GM23338 (cell line): ENCODE data around the gene ZMYM5. TPM values are rescaled to one million over a fixed set of nuclear protein-coding genes. Genes with fewer than 3 reads are reported as not detected.

Source experiments
- ATAC-seq: fragments of 200-7000 bp; cut with Tn5 transposase; 3 replicates; pipeline ENCODE4 v1.9.1; 2020
- DNase-seq: peaks from one replicate; pipeline ENCODE4 v3.0.0-alpha.2; 2015; ENCODE audit warnings: low spot score
- H2AFZ ChIP-seq: fragments of 200-600 bp; sonication (generic); 2 replicates; pipeline ENCODE4 v1.8.0; 2016; ENCODE audit warnings: antibody characterized with exemption, mild to moderate bottlenecking, moderate library complexity
- H3F3A ChIP-seq: fragments of 200-600 bp; sonication (generic); replicated peaks from 2 replicates; pipeline ENCODE4 v1.8.0; 2017; ENCODE audit warnings: antibody characterized with exemption, mixed run types, low read depth
- H3K27ac ChIP-seq: fragments of 200-600 bp; sonication (generic); 2 replicates; pipeline ENCODE4 v1.6.1; 2016; ENCODE audit warnings: low read depth
- H3K27me3 ChIP-seq: fragments of 200-600 bp; sonication (generic); 2 replicates; pipeline ENCODE4 v1.8.0; 2016; ENCODE audit warnings: mild to moderate bottlenecking, mixed run types, moderate library complexity; ENCODE audit not compliant: insufficient read depth
- H3K36me3 ChIP-seq: fragments of 200-600 bp; sonication (generic); 2 replicates; pipeline ENCODE4 v1.8.0; 2016; ENCODE audit warnings: mild to moderate bottlenecking; ENCODE audit not compliant: insufficient read depth
- H3K4me1 ChIP-seq: fragments of 200-600 bp; sonication (generic); 2 replicates; pipeline ENCODE4 v1.8.0; 2016; ENCODE audit warnings: mild to moderate bottlenecking, moderate library complexity; ENCODE audit not compliant: insufficient read depth
- H3K4me2 ChIP-seq: fragments of 200-600 bp; sonication (generic); 2 replicates; pipeline ENCODE4 v1.7.1; 2017; ENCODE audit warnings: mixed run types
- H3K4me3 ChIP-seq: fragments of 200-600 bp; sonication (generic); 2 replicates; pipeline ENCODE4 v1.6.1; 2016; ENCODE audit warnings: mixed run types
- H3K79me2 ChIP-seq: fragments of 200-600 bp; sonication (generic); replicated peaks from 2 replicates; pipeline ENCODE4 v1.8.0; 2017; ENCODE audit warnings: mild to moderate bottlenecking; ENCODE audit not compliant: insufficient read depth
- H3K9me2 ChIP-seq: fragments of 200-600 bp; sonication (generic); 2 replicates; pipeline ENCODE4 v1.8.0; 2017; ENCODE audit not compliant: insufficient read depth
- H4K20me1 ChIP-seq: fragments of 200-600 bp; sonication (generic); replicated peaks from 2 replicates; pipeline ENCODE4 v1.8.0; 2017; ENCODE audit warnings: mild to moderate bottlenecking; ENCODE audit not compliant: insufficient read depth
- H3K27ac Mint-ChIP-seq: 2 replicates; pipeline ENCODE4 v1.8.0; 2020; ENCODE audit warnings: inconsistent platforms, mild to moderate bottlenecking, moderate library complexity, mixed read lengths
- H3K27me3 Mint-ChIP-seq: 3 replicates; pipeline ENCODE4 v1.8.0; 2022; ENCODE audit warnings: low read depth, mild to moderate bottlenecking, moderate library complexity, mixed read lengths, inconsistent platforms; ENCODE audit not compliant: insufficient read depth, poor library complexity
- H3K36me3 Mint-ChIP-seq: 3 replicates; pipeline ENCODE4 v1.8.0; 2021; ENCODE audit warnings: low read depth, mild to moderate bottlenecking, inconsistent platforms, moderate library complexity, mixed read lengths
- H3K4me1 Mint-ChIP-seq: 3 replicates; pipeline ENCODE4 v1.8.0; 2020; ENCODE audit warnings: mild to moderate bottlenecking, inconsistent platforms, mixed read lengths
- H3K4me3 Mint-ChIP-seq: 3 replicates; pipeline ENCODE4 v1.8.0; 2021; ENCODE audit warnings: moderate library complexity, mild to moderate bottlenecking, inconsistent platforms, mixed read lengths
- H3K9me3 Mint-ChIP-seq: 3 replicates; pipeline ENCODE4 v1.8.0; 2020; ENCODE audit warnings: moderate library complexity, mild to moderate bottlenecking, inconsistent platforms, mixed read lengths
- CREB1 ChIP-seq: fragments of 250-450 bp; sonication (Bioruptor Pico); IDR thresholded peaks from 2 replicates; pipeline ENCODE4 v1.5.0; 2020; ENCODE audit warnings: low read depth, mild to moderate bottlenecking, moderate library complexity
- EZH2 ChIP-seq: fragments of 200-600 bp; sonication (generic); IDR thresholded peaks from one replicate; pipeline ENCODE4 v1.8.0; 2017; ENCODE audit warnings: antibody characterized with exemption, mild to moderate bottlenecking, low read depth; ENCODE audit not compliant: unreplicated experiment
- EZH2phosphoT487 ChIP-seq: fragments of 200-600 bp; sonication (generic); IDR thresholded peaks from one replicate; pipeline ENCODE4 v1.8.1; 2018; ENCODE audit warnings: antibody characterized with exemption; ENCODE audit not compliant: unreplicated experiment
- NANOG ChIP-seq: IDR thresholded peaks from 2 replicates; pipeline ENCODE4 v1.6.1; 2016; ENCODE audit warnings: antibody characterized with exemption, borderline replicate concordance
- POLR2AphosphoS5 ChIP-seq: IDR thresholded peaks from 2 replicates; pipeline ENCODE4 v1.6.1; 2016; ENCODE audit warnings: antibody characterized with exemption, low read depth
- STAT1 ChIP-seq: IDR thresholded peaks from one replicate; pipeline ENCODE4 v1.6.1; 2016; ENCODE audit warnings: antibody characterized with exemption; ENCODE audit not compliant: unreplicated experiment
- ZNF114 ChIP-seq: fragments of 250-450 bp; sonication (Bioruptor Pico); IDR thresholded peaks from 2 replicates; pipeline ENCODE4 v1.5.0; 2020; ENCODE audit warnings: mild to moderate bottlenecking, moderate library complexity
- polyA plus RNA-seq: library from polyadenylated mRNA; unstranded; fragments of >200 nt; fragmentation: Nextera tagmentation; extraction: Ambion mirVana; gene quantifications from 2 replicates; pipeline ENCODE4 v1.2.1, GENCODE V29; 2016
- total RNA-seq: library from RNA; depleted of rRNA; stranded (reverse); fragments of >200 nt; shearing (Covaris generic); gene quantifications from 2 replicates; pipeline ENCODE4 v1.2.3, GENCODE V29; 2014
- TF ChIP-seq, protein P1 (sequence below): fragments of 250-450 bp; sonication (Bioruptor Pico); IDR thresholded peaks from 2 replicates; pipeline ENCODE4 v1.5.0; 2020; ENCODE audit warnings: mild to moderate bottlenecking, moderate library complexity
- TF ChIP-seq, protein P2 (sequence below), 2 experiments: fragments of 200-600 bp in 1 of 2; sonication (generic) in 1 of 2; conservative IDR thresholded peaks; 2 replicates each; pipeline versions ENCODE4 v1.5.1 to v1.6.1; 2016 to 2017; ENCODE audit warnings: antibody characterized with exemption in 2 of 2, low read depth in 2 of 2, mild to moderate bottlenecking in 2 of 2, moderate library complexity in 1 of 2

The ZMYM5 gene
- total and polyA plus RNA-seq, 2 experiments from 2014 or later = 11.2 to 17.2 TPM

DNA sequence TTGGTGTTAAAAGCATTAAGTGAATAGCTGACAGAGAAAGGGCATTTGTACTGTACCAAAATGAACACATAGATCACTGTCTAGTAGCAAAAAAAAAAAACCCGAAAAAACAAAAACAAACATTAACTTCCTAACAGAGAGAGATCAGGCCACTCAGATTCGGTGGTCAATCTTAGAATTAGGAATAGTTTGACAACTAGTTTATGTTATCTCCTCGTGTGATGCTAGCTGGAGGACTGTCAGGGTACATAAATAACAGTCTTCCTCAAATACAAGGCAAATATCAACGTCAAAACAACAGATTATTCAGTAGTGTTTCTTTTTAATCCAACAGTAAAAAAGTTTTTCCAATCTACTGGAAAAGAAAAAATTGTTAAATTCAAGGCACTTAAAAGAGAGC, 1.7 kb downstream of the ZMYM5 start:
- no peaks in the 10 kb centered on the region for H3K9me2 ChIP-seq
- ATAC-seq (no peak), DNase-seq (no peak)
- H3K36me3 ChIP-seq = peaks cover 9% of the 10 kb centered on the region; the same call in 1 of the 2 replicates
- no peak overlapping the region for H3K27ac ChIP-seq
- peak overlapping the region; percentile 99 for H3K4me3 ChIP-seq
- Mint-ChIP-seq H3K27ac (no peak overlapping the region), H3K27me3 (peaks cover 12% of the 10 kb centered on the region), H3K4me1 (peaks cover 22% of the 10 kb centered on the region), H3K9me3 (peaks cover 9% of the 10 kb centered on the region; the same call in 1 of the 3 replicates), H3K4me3 (peak overlapping the region; percentile 97), H3K36me3 (peaks cover 40% of the 10 kb centered on the region)
- H3K4me1 ChIP-seq = peaks cover 21% of the 10 kb centered on the region
- peaks cover 17% of the 10 kb centered on the region; the same call in 1 of the 2 replicates for H4K20me1 ChIP-seq
- H2AFZ ChIP-seq = no peak overlapping the region
- H3K27me3 ChIP-seq = no peaks in the 10 kb centered on the region
- H3K79me2 ChIP-seq = peaks cover 59% of the 10 kb centered on the region
- peaks cover 14% of the 10 kb centered on the region for H3F3A ChIP-seq
- TF ChIP-seq EZH2phosphoT487 = no peak
- no peak for TF ChIP-seq CREB1
- TF ChIP-seq, protein P1, sequence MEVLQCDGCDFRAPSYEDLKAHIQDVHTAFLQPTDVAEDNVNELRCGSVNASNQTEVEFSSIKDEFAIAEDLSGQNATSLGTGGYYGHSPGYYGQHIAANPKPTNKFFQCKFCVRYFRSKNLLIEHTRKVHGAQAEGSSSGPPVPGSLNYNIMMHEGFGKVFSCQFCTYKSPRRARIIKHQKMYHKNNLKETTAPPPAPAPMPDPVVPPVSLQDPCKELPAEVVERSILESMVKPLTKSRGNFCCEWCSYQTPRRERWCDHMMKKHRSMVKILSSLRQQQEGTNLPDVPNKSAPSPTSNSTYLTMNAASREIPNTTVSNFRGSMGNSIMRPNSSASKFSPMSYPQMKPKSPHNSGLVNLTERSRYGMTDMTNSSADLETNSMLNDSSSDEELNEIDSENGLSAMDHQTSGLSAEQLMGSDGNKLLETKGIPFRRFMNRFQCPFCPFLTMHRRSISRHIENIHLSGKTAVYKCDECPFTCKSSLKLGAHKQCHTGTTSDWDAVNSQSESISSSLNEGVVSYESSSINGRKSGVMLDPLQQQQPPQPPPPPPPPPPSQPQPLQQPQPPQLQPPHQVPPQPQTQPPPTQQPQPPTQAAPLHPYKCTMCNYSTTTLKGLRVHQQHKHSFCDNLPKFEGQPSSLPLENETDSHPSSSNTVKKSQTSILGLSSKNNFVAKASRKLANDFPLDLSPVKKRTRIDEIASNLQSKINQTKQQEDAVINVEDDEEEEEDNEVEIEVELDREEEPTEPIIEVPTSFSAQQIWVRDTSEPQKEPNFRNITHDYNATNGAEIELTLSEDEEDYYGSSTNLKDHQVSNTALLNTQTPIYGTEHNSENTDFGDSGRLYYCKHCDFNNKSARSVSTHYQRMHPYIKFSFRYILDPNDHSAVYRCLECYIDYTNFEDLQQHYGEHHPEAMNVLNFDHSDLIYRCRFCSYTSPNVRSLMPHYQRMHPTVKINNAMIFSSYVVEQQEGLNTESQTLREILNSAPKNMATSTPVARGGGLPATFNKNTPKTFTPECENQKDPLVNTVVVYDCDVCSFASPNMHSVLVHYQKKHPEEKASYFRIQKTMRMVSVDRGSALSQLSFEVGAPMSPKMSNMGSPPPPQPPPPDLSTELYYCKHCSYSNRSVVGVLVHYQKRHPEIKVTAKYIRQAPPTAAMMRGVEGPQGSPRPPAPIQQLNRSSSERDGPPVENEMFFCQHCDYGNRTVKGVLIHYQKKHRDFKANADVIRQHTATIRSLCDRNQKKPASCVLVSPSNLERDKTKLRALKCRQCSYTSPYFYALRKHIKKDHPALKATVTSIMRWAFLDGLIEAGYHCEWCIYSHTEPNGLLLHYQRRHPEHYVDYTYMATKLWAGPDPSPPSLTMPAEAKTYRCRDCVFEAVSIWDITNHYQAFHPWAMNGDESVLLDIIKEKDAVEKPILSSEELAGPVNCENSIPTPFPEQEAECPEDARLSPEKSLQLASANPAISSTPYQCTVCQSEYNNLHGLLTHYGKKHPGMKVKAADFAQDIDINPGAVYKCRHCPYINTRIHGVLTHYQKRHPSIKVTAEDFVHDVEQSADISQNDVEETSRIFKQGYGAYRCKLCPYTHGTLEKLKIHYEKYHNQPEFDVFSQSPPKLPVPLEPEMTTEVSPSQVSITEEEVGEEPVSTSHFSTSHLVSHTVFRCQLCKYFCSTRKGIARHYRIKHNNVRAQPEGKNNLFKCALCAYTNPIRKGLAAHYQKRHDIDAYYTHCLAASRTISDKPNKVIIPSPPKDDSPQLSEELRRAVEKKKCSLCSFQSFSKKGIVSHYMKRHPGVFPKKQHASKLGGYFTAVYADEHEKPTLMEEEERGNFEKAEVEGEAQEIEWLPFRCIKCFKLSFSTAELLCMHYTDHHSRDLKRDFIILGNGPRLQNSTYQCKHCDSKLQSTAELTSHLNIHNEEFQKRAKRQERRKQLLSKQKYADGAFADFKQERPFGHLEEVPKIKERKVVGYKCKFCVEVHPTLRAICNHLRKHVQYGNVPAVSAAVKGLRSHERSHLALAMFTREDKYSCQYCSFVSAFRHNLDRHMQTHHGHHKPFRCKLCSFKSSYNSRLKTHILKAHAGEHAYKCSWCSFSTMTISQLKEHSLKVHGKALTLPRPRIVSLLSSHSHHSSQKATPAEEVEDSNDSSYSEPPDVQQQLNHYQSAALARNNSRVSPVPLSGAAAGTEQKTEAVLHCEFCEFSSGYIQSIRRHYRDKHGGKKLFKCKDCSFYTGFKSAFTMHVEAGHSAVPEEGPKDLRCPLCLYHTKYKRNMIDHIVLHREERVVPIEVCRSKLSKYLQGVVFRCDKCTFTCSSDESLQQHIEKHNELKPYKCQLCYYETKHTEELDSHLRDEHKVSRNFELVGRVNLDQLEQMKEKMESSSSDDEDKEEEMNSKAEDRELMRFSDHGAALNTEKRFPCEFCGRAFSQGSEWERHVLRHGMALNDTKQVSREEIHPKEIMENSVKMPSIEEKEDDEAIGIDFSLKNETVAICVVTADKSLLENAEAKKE = no peak
- no peak for TF ChIP-seq ZNF114 (CRISPR knock-in tag)
- peak overlapping the region; percentile 97 for H3K4me2 ChIP-seq

DNA sequence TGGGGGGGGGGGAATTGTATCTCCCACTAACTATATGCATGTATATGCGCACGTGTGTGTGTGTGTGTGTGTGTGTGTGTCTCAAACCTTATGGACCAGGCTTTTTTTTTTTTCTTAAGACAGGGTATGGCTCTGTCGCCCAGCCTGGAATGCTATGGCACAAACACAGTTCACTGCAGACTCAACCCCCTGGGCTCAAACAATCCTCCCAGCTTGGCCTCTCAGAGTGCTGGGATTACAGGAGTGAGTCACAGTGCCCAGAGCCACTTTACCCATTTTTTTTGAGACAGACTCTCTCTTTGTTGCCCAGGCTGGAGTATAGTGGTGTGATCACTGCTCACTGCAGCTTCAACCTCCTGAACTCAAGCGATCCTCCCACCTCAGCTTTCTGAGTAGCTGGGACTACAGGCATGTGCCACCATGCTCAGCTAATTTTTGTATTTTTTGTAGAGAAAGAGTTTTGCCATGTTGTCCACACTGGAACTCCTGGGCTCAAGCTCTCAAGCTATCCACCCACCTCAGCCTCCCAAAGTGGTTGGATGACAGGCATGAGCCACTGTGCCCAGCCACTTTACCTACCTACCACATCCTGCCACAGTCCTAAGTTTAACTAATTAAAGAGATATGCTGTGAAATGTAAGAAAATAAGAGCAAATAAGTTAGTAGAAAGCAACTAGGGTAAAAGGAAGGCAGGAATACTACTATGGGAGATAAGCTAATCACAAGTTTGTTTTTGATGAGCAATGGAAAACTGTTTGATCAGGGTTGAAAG, 2.4 kb downstream of the ZMYM5 start:
- Histone ChIP-seq H4K20me1 (peaks cover 17% of the 10 kb centered on the region; the same call in 1 of the 2 replicates), H3F3A (peaks cover 14% of the 10 kb centered on the region), H3K4me2 (peak overlapping the region; percentile 97)
- TF ChIP-seq, protein P2, sequence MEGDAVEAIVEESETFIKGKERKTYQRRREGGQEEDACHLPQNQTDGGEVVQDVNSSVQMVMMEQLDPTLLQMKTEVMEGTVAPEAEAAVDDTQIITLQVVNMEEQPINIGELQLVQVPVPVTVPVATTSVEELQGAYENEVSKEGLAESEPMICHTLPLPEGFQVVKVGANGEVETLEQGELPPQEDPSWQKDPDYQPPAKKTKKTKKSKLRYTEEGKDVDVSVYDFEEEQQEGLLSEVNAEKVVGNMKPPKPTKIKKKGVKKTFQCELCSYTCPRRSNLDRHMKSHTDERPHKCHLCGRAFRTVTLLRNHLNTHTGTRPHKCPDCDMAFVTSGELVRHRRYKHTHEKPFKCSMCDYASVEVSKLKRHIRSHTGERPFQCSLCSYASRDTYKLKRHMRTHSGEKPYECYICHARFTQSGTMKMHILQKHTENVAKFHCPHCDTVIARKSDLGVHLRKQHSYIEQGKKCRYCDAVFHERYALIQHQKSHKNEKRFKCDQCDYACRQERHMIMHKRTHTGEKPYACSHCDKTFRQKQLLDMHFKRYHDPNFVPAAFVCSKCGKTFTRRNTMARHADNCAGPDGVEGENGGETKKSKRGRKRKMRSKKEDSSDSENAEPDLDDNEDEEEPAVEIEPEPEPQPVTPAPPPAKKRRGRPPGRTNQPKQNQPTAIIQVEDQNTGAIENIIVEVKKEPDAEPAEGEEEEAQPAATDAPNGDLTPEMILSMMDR (conservative IDR thresholded peaks at IDR 0.05; ENCODE audit: low read depth in 2 of 2) = no peak
- TF ChIP-seq EZH2phosphoT487 (no peak), STAT1 (no peak), POLR2AphosphoS5 (no peak), NANOG (no peak), EZH2 (no peak)

More for the DNA sequence above, 2.4 kb downstream of the ZMYM5 start:
- peaks cover 21% of the 10 kb centered on the region for H3K4me1 ChIP-seq
- H3K36me3 Mint-ChIP-seq = peaks cover 47% of the 10 kb centered on the region
- peaks cover 12% of the 10 kb centered on the region for H3K27me3 Mint-ChIP-seq
- peaks cover 66% of the 10 kb centered on the region for H3K79me2 ChIP-seq
- peaks cover 9% of the 10 kb centered on the region; the same call in 1 of the 2 replicates for H3K36me3 ChIP-seq
- DNase-seq (no peak), ATAC-seq (no peak)
- H3K4me3 Mint-ChIP-seq = peak overlapping the region; percentile 97
- H3K9me3 Mint-ChIP-seq = peaks cover 9% of the 10 kb centered on the region; the same call in 1 of the 3 replicates
- H3K27me3 ChIP-seq = no peaks in the 10 kb centered on the region
- H3K4me1 Mint-ChIP-seq = peaks cover 22% of the 10 kb centered on the region
- H3K4me3 ChIP-seq = peak overlapping the region; percentile 99
- no peak overlapping the region for H3K27ac Mint-ChIP-seq
- no peak overlapping the region for H3K27ac ChIP-seq
- no peak overlapping the region for H2AFZ ChIP-seq
- no peaks in the 10 kb centered on the region for H3K9me2 ChIP-seq
